GM12892 (cell line): Measurements from ENCODE around the gene PHACTR4.

Experiments
- POLR2A ChIP-seq: IDR thresholded peaks from 2 replicates; pipeline ENCODE4 v1.6.1; 2011; ENCODE audit warnings: low read depth, low read length, control low read depth
- POLR2AphosphoS5 ChIP-seq: IDR thresholded peaks from 2 replicates; pipeline ENCODE4 v1.6.1; 2011; ENCODE audit warnings: low read depth, low read length, control low read depth

- peak; percentile 79 for TF ChIP-seq POLR2A
- TF ChIP-seq POLR2AphosphoS5 = peak; percentile 80; the same call in 1 of the 2 replicates
These were observed 138.9 kb downstream of the PHACTR4 start for GRCh38 chr1:28508435-28508754.
